Limb (tissue), 2 donors: ENCODE results near the gene SCGB1D1.

Experiments used
- DNase-seq, 2 donors: peaks; one replicate each; pipeline ENCODE4 v3.0.0-alpha.2; 2016; ENCODE audit errors: extremely low spot score in 2 of 2

Gene SCGB1D1

GRCh38 chr11:62190011-62190410 is at the start of gene SCGB1D1:
SCGB1D1 (plus strand) TSS chr11:62190216; CDS start chr11:62190285, 69 bp downstream.
- DNase-seq, result no peak

- no peak for DNase-seq
These were observed 49.5 kb upstream of the SCGB1D1 start for GRCh38 chr11:62140304-62141110.

GRCh38 chr11:62141111-62142042 is 48.6 kb upstream of the SCGB1D1 start:
- DNase-seq, result no peak

- no peak for DNase-seq
These were observed 48.0 kb upstream of the SCGB1D1 start for GRCh38 chr11:62142043-62142375.

GRCh38 chr11:62142921-62143320 is 47.1 kb upstream of the SCGB1D1 start:
- peak in 1 of 2 donors; percentile 29 for DNase-seq

GRCh38 chr11:62143727-62144126 is 46.3 kb upstream of the SCGB1D1 start:
- no peak for DNase-seq

GRCh38 chr11:62144641-62145255 is 45.3 kb upstream of the SCGB1D1 start:
- DNase-seq, result peak in 1 of 2 donors; percentile 9

- peak in 1 of 2 donors; percentile 13 for DNase-seq
These were observed 44.6 kb upstream of the SCGB1D1 start for GRCh38 chr11:62145261-62145871.

GRCh38 chr11:62146476-62147200 is 43.4 kb upstream of the SCGB1D1 start:
- peak in 1 of 2 donors; percentile 7 for DNase-seq

- DNase-seq, result peak in 1 of 2 donors; percentile 27
These were observed 42.5 kb upstream of the SCGB1D1 start for GRCh38 chr11:62147545-62147944.

GRCh38 chr11:62148271-62148980 is 41.6 kb upstream of the SCGB1D1 start:
- DNase-seq, result peak in 1 of 2 donors; percentile 10

- DNase-seq, result peak in 1 of 2 donors; percentile 14
These were observed 39.8 kb upstream of the SCGB1D1 start for GRCh38 chr11:62149986-62150886.

- no peak for DNase-seq
These were observed 38.9 kb upstream of the SCGB1D1 start for GRCh38 chr11:62150887-62151736.

GRCh38 chr11:62151737-62152102 is 38.3 kb upstream of the SCGB1D1 start:
- DNase-seq, result peak in 1 of 2 donors; percentile 14

- DNase-seq, result peak in 1 of 2 donors; percentile 6
These were observed 37.5 kb upstream of the SCGB1D1 start for GRCh38 chr11:62152245-62153086.

GRCh38 chr11:62153087-62153395 is 37.0 kb upstream of the SCGB1D1 start:
- no peak for DNase-seq

GRCh38 chr11:62153617-62154016 is 36.4 kb upstream of the SCGB1D1 start:
- DNase-seq, result no peak
